ENCODE results near the gene SLC17A3.

The SLC17A3 gene

DNA sequence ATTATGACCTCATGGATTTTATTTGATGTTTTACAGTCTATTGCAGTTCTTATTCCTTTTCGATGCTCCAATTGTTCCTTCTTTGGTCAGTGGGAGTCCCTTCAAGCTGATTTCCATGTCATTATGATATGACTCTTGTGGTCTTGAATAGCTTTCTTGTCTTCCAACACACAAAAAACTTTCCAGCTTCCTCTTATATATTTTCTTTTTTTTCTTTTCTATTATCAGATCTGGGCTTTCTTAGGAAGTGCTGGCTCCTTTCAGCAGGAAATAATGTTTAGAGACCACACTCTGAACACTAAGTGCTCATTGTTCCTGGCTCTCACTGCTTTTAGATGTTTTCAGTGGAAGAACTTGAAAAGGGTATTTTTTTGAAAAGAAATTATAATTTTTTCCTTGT, 39.1 kb downstream of the SLC17A3 start:
- Histone ChIP-seq H3K27me3 (ENCODE audit: insufficient read depth, insufficient read length) (no peaks in the 10 kb centered on the region), H3K4me3 (ENCODE audit: insufficient read length, low read depth) (no peak overlapping the region), H3K9ac (ENCODE audit: insufficient read length, low read depth) (no peak overlapping the region), H3K36me3 (ENCODE audit: insufficient read depth, insufficient read length, low read length) (no peaks in the 10 kb centered on the region), H3K4me1 (ENCODE audit: insufficient read depth, insufficient read length) (no peaks in the 10 kb centered on the region), H3K9me3 (ENCODE audit: insufficient read depth, low read length) (no peaks in the 10 kb centered on the region)
- TF ChIP-seq ZNF274 (IDR thresholded peaks at IDR 0.05; ENCODE audit: low read depth, low read length) (no peak), YY1 (IDR thresholded peaks at IDR 0.05; ENCODE audit: insufficient read depth, insufficient read length) (no peak)
- no peak for DNase-seq (ENCODE audit: low read depth, low spot score)

GRCh38 chr6:25833136-25833535, 40.9 kb downstream of the SLC17A3 start:
- no peaks in the 10 kb centered on the region for H3K4me1 ChIP-seq (ENCODE audit: insufficient read depth, insufficient read length)
- DNase-seq (ENCODE audit: low read depth, low spot score): no peak
- H3K9ac ChIP-seq (ENCODE audit: insufficient read length, low read depth): no peak overlapping the region

GRCh38 chr6:25832670-25833069, 41.4 kb downstream of the SLC17A3 start:
- Histone ChIP-seq H3K27me3 (ENCODE audit: insufficient read depth, insufficient read length) (no peaks in the 10 kb centered on the region), H3K9ac (ENCODE audit: insufficient read length, low read depth) (no peak overlapping the region), H3K36me3 (ENCODE audit: insufficient read depth, insufficient read length, low read length) (no peaks in the 10 kb centered on the region), H3K4me1 (ENCODE audit: insufficient read depth, insufficient read length) (no peaks in the 10 kb centered on the region), H3K4me3 (ENCODE audit: insufficient read length, low read depth) (no peak overlapping the region), H3K9me3 (ENCODE audit: insufficient read depth, low read length) (no peaks in the 10 kb centered on the region)
- DNase-seq (ENCODE audit: low read depth, low spot score): no peak
- TF ChIP-seq YY1 (IDR thresholded peaks at IDR 0.05; ENCODE audit: insufficient read depth, insufficient read length) (no peak), ZNF274 (IDR thresholded peaks at IDR 0.05; ENCODE audit: low read depth, low read length) (no peak)

More at GRCh38 chr6:25833136-25833535, 40.9 kb downstream of the SLC17A3 start:
- H3K9me3 ChIP-seq (ENCODE audit: insufficient read depth, low read length): no peaks in the 10 kb centered on the region
- no peak for TF ChIP-seq ZNF274 (IDR thresholded peaks at IDR 0.05; ENCODE audit: low read depth, low read length)
- no peak for TF ChIP-seq SUZ12 (IDR thresholded peaks at IDR 0.05; ENCODE audit: extremely low read depth, insufficient read depth, insufficient read length)
- TF ChIP-seq YY1 (IDR thresholded peaks at IDR 0.05; ENCODE audit: insufficient read depth, insufficient read length): no peak
- no peak overlapping the region for H3K4me3 ChIP-seq (ENCODE audit: insufficient read length, low read depth)
- no peaks in the 10 kb centered on the region for H3K36me3 ChIP-seq (ENCODE audit: insufficient read depth, insufficient read length, low read length)
- H3K27me3 ChIP-seq (ENCODE audit: insufficient read depth, insufficient read length): no peaks in the 10 kb centered on the region

GRCh38 chr6:25832307-25832662, 41.8 kb downstream of the SLC17A3 start:
- Histone ChIP-seq H3K36me3 (ENCODE audit: insufficient read depth, insufficient read length, low read length) (no peaks in the 10 kb centered on the region), H3K4me3 (ENCODE audit: insufficient read length, low read depth) (no peak overlapping the region), H3K27me3 (ENCODE audit: insufficient read depth, insufficient read length) (no peaks in the 10 kb centered on the region), H3K4me1 (ENCODE audit: insufficient read depth, insufficient read length) (no peaks in the 10 kb centered on the region), H3K9me3 (ENCODE audit: insufficient read depth, low read length) (no peaks in the 10 kb centered on the region), H3K9ac (ENCODE audit: insufficient read length, low read depth) (no peak overlapping the region)
- TF ChIP-seq YY1 (IDR thresholded peaks at IDR 0.05; ENCODE audit: insufficient read depth, insufficient read length): no peak
- no peak for TF ChIP-seq SUZ12 (IDR thresholded peaks at IDR 0.05; ENCODE audit: extremely low read depth, insufficient read depth, insufficient read length)
- TF ChIP-seq ZNF274 (IDR thresholded peaks at IDR 0.05; ENCODE audit: low read depth, low read length): no peak
- no peak for DNase-seq (ENCODE audit: low read depth, low spot score)

DNA sequence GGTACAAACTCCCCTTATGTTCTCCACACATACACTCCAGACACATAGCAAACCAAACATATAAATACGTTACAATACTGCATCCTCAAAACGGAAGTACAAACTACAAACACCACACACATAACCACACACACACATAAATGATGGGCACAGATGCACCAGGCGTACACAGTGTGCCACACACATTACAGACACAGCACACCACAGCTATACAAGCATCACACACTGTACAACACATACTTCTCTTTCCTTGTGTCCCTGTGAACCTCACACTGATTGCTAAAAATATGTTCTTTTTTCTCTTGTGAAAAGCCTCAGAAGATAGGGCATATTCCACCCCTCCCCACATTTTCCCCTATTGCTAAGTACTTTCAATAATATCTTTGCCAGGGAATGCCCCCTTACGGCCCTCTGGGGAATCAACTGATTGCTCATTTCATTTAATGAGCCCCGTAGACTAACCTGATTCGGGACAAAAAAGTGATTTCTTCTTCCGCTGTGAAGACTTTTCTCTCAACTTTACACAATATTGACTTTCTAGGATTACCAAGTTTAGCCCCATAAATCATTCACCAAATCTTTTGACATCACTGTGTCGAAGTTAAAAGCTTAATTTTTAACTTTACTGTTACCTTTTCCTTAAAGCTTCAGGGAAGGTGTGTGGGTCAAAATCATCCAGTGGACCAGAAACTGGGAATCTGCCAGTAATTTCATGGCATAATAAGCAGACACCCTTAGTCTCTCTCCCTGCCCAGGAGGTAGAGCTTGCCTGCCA, 42.3 kb downstream of the SLC17A3 start, which contains the start of gene SLC17A1:
Gene SLC17A1 (minus strand): TSS at position 521 of the 775 bp plus-strand sequence. CDS start 1,495 bp downstream, outside the sequence.
- no peak for DNase-seq (ENCODE audit: low read depth, low spot score)
- no peak for TF ChIP-seq SUZ12 (IDR thresholded peaks at IDR 0.05; ENCODE audit: extremely low read depth, insufficient read depth, insufficient read length)
- Histone ChIP-seq H3K4me1 (ENCODE audit: insufficient read depth, insufficient read length) (no peaks in the 10 kb centered on the region), H3K36me3 (ENCODE audit: insufficient read depth, insufficient read length, low read length) (no peaks in the 10 kb centered on the region), H3K27me3 (ENCODE audit: insufficient read depth, insufficient read length) (no peaks in the 10 kb centered on the region), H3K9ac (ENCODE audit: insufficient read length, low read depth) (no peak within 1 kb of the TSS), H3K4me3 (ENCODE audit: insufficient read length, low read depth) (no peak within 1 kb of the TSS), H3K9me3 (ENCODE audit: insufficient read depth, low read length) (no peaks in the 10 kb centered on the region)

- no peaks in the 10 kb centered on the region for H3K27me3 ChIP-seq (ENCODE audit: insufficient read depth, insufficient read length)
- no peaks in the 10 kb centered on the region for H3K4me1 ChIP-seq (ENCODE audit: insufficient read depth, insufficient read length)
- no peaks in the 10 kb centered on the region for H3K9me3 ChIP-seq (ENCODE audit: insufficient read depth, low read length)
- no peak overlapping the region for H3K4me3 ChIP-seq (ENCODE audit: insufficient read length, low read depth)
- no peak overlapping the region for H3K9ac ChIP-seq (ENCODE audit: insufficient read length, low read depth)
- DNase-seq (ENCODE audit: low read depth, low spot score): no peak
- no peaks in the 10 kb centered on the region for H3K36me3 ChIP-seq (ENCODE audit: insufficient read depth, insufficient read length, low read length)
- TF ChIP-seq ZNF274 (IDR thresholded peaks at IDR 0.05; ENCODE audit: low read depth, low read length) (no peak), SUZ12 (IDR thresholded peaks at IDR 0.05; ENCODE audit: extremely low read depth, insufficient read depth, insufficient read length) (no peak)
These were observed 43.6 kb downstream of the SLC17A3 start for GRCh38 chr6:25830458-25830857.

- no peak for TF ChIP-seq SUZ12 (IDR thresholded peaks at IDR 0.05; ENCODE audit: extremely low read depth, insufficient read depth, insufficient read length)
- no peak for TF ChIP-seq YY1 (IDR thresholded peaks at IDR 0.05; ENCODE audit: insufficient read depth, insufficient read length)
- no peak for TF ChIP-seq ZNF274 (IDR thresholded peaks at IDR 0.05; ENCODE audit: low read depth, low read length)
- no peak for DNase-seq (ENCODE audit: low read depth, low spot score)
- H3K27me3 ChIP-seq (ENCODE audit: insufficient read depth, insufficient read length): no peaks in the 10 kb centered on the region
- H3K9ac ChIP-seq (ENCODE audit: insufficient read length, low read depth): no peak overlapping the region
- H3K36me3 ChIP-seq (ENCODE audit: insufficient read depth, insufficient read length, low read length): no peaks in the 10 kb centered on the region
- H3K4me1 ChIP-seq (ENCODE audit: insufficient read depth, insufficient read length): no peaks in the 10 kb centered on the region
- no peak overlapping the region for H3K4me3 ChIP-seq (ENCODE audit: insufficient read length, low read depth)
- no peaks in the 10 kb centered on the region for H3K9me3 ChIP-seq (ENCODE audit: insufficient read depth, low read length)
These were observed 44.7 kb downstream of the SLC17A3 start for GRCh38 chr6:25829375-25829774.

All from NT2/D1 (cell line).